GM19324 (cell line): ENCODE data around the gene HINFP.

ENCODE experiments used
- ATAC-seq: cut with Tn5 transposase; IDR thresholded peaks from one replicate; pipeline ENCODE4 v1.9.1; 2021; ENCODE audit warnings: mild to moderate bottlenecking, moderate library complexity; ENCODE audit not compliant: unreplicated experiment, low FRiP score

Gene HINFP

GRCh38 chr11:119121008-119121810, at the start of gene HINFP:
Gene HINFP (plus strand): TSS chr11:119121580. CDS start chr11:119126945, 5,365 bp downstream.
- ATAC-seq: peak; percentile 98

GRCh38 chr11:119077839-119078238, 43.5 kb upstream of the HINFP start:
- no peak for ATAC-seq

- no peak for ATAC-seq
Measured at GRCh38 chr11:119078675-119079420, 42.5 kb upstream of the HINFP start.

- ATAC-seq: no peak
Measured at GRCh38 chr11:119081682-119082260, 39.6 kb upstream of the HINFP start.

GRCh38 chr11:119084663-119085436, 36.5 kb upstream of the HINFP start, which contains the start of gene HMBS:
Gene HMBS (plus strand): TSS chr11:119084881. CDS start chr11:119085034, 153 bp downstream.
- peak; percentile 84 for ATAC-seq

- no peak for ATAC-seq
Measured at GRCh38 chr11:119085437-119085847, 35.9 kb upstream of the HINFP start.

GRCh38 chr11:119087123-119087522, 34.3 kb upstream of the HINFP start:
- no peak for ATAC-seq

- no peak for ATAC-seq
Measured at GRCh38 chr11:119087747-119088241, 33.6 kb upstream of the HINFP start.

GRCh38 chr11:119088406-119088805, 33.0 kb upstream of the HINFP start:
- ATAC-seq: no peak

- no peak for ATAC-seq
Measured at GRCh38 chr11:119089319-119089718, 32.1 kb upstream of the HINFP start.

- no peak for ATAC-seq
Measured at GRCh38 chr11:119091178-119091577, 30.2 kb upstream of the HINFP start.

- no peak for ATAC-seq
Measured at GRCh38 chr11:119091966-119092879, 29.2 kb upstream of the HINFP start.

- no peak for ATAC-seq
Measured at GRCh38 chr11:119092880-119093842, 28.2 kb upstream of the HINFP start.

- ATAC-seq: peak; percentile 4
Measured at GRCh38 chr11:119093942-119094815, 27.2 kb upstream of the HINFP start.

GRCh38 chr11:119094816-119095065, 26.6 kb upstream of the HINFP start:
- peak; percentile 38 for ATAC-seq

GRCh38 chr11:119095066-119095880, 26.1 kb upstream of the HINFP start:
- peak; percentile 92 for ATAC-seq

GRCh38 chr11:119099711-119100110, 21.7 kb upstream of the HINFP start:
- ATAC-seq: no peak
